Uterus (tissue), 2 donors: ENCODE data around the gene WNT11.

Experiments used
- CTCF ChIP-seq, 4 experiments: fragments of 200-600 bp in 2 of 4; fragments of 450-650 bp in 2 of 4; sonication (generic) in 2 of 4; IDR thresholded peaks; one replicate each; pipeline ENCODE4 v1.5.1; 2016 to 2019; ENCODE audit warnings: antibody characterized with exemption in 4 of 4, mild to moderate bottlenecking in 2 of 4, moderate library complexity in 1 of 4
- POLR2A ChIP-seq, 2 donors: fragments of 450-650 bp; IDR thresholded peaks; one replicate each; pipeline ENCODE4 v1.6.1; 2016; ENCODE audit warnings: antibody characterized with exemption in 2 of 2, mild to moderate bottlenecking in 1 of 2, moderate library complexity in 1 of 2

- no peak for TF ChIP-seq CTCF (IDR thresholded peaks at IDR 0.05)
- no peak for TF ChIP-seq POLR2A (IDR thresholded peaks at IDR 0.05)
Measured at GRCh38 chr11:76181371-76181770, 24.9 kb downstream of the WNT11 start.
